Liver (tissue), 9 donors: Measurements from ENCODE around the gene RBM33. TPM values are rescaled to one million over a fixed set of nuclear protein-coding genes. Genes with fewer than 3 reads are reported as not detected.

ENCODE experiments used
- DNase-seq: peaks from one replicate; pipeline ENCODE4 v3.0.0-alpha.2; 2017; ENCODE audit warnings: low spot score
- H3K27ac ChIP-seq, 2 donors: one replicate each; pipeline ENCODE4 v1.7.0; 2013; ENCODE audit warnings: inconsistent platforms in 2 of 2, low read length in 2 of 2, control low read depth in 1 of 2, low read depth in 1 of 2, mild to moderate bottlenecking in 1 of 2
- H3K27me3 ChIP-seq, 4 donors: one replicate each; pipeline versions ENCODE4 v1.6.1 to v1.7.0; 2013; ENCODE audit warnings: low read length in 3 of 4, inconsistent platforms in 1 of 4, mild to moderate bottlenecking in 1 of 4, moderate library complexity in 1 of 4; ENCODE audit not compliant: control insufficient read depth in 4 of 4, insufficient read depth in 4 of 4
- H3K36me3 ChIP-seq, 4 donors: one replicate each; pipeline versions ENCODE4 v1.6.1 to v1.7.0; 2013; ENCODE audit warnings: low read length in 3 of 4, mild to moderate bottlenecking in 3 of 4, low read depth in 1 of 4, moderate library complexity in 1 of 4; ENCODE audit not compliant: control insufficient read depth in 4 of 4, insufficient read depth in 3 of 4
- H3K4me1 ChIP-seq, 4 donors: one replicate each; pipeline versions ENCODE4 v1.6.1 to v1.7.0; 2013; ENCODE audit warnings: low read length in 3 of 4, mild to moderate bottlenecking in 3 of 4, moderate library complexity in 1 of 4; ENCODE audit not compliant: control insufficient read depth in 4 of 4, insufficient read depth in 4 of 4
- H3K4me3 ChIP-seq, 3 donors: one replicate each; pipeline versions ENCODE4 v1.6.1 to v1.7.0; 2013; ENCODE audit warnings: low read length in 3 of 3, control low read depth in 1 of 3, low read depth in 1 of 3, mild to moderate bottlenecking in 1 of 3
- H3K9ac ChIP-seq, 2 donors: one replicate each; pipeline ENCODE4 v1.7.0; 2013; ENCODE audit warnings: low read length in 2 of 2, mild to moderate bottlenecking in 2 of 2, moderate library complexity in 2 of 2, control low read depth in 1 of 2, low read depth in 1 of 2
- H3K9me3 ChIP-seq, 4 donors: one replicate each; pipeline versions ENCODE4 v1.6.1 to v1.7.0; 2013; ENCODE audit warnings: low read length in 3 of 4; ENCODE audit not compliant: control insufficient read depth in 4 of 4
- EGR1 ChIP-seq, 2 donors: IDR thresholded peaks; 2 replicates each; pipeline ENCODE4 v1.6.1; 2016 to 2018; ENCODE audit warnings: antibody characterized with exemption in 2 of 2, low read depth in 2 of 2
- FOXA1 ChIP-seq: IDR thresholded peaks from 2 replicates; pipeline ENCODE4 v1.6.1; 2016; ENCODE audit warnings: antibody characterized with exemption
- FOXA2 ChIP-seq: IDR thresholded peaks from 2 replicates; pipeline ENCODE4 v1.6.1; 2016; ENCODE audit warnings: antibody characterized with exemption
- GABPA ChIP-seq, 2 donors: IDR thresholded peaks in 1 of 2; conservative IDR thresholded peaks in 1 of 2; 2 replicates each; pipeline ENCODE4 v1.6.1; 2016; ENCODE audit warnings: antibody characterized with exemption in 2 of 2, mild to moderate bottlenecking in 1 of 2, moderate library complexity in 1 of 2
- HNF4A ChIP-seq, 2 donors: conservative IDR thresholded peaks; 2 replicates each; pipeline ENCODE4 v1.6.1; 2016; ENCODE audit warnings: antibody characterized with exemption in 2 of 2, mild to moderate bottlenecking in 2 of 2
- JUND ChIP-seq, 2 donors: IDR thresholded peaks; 2 replicates each; pipeline ENCODE4 v1.6.1; 2016; ENCODE audit warnings: antibody characterized with exemption in 2 of 2
- NR2F2 ChIP-seq: IDR thresholded peaks from 2 replicates; pipeline ENCODE4 v1.6.1; 2016; ENCODE audit warnings: antibody characterized with exemption
- RAD21 ChIP-seq, 2 donors: IDR thresholded peaks; 2 replicates each; pipeline ENCODE4 v1.6.1; 2016; ENCODE audit warnings: antibody characterized with exemption in 2 of 2, mild to moderate bottlenecking in 2 of 2
- REST ChIP-seq: IDR thresholded peaks from 2 replicates; pipeline ENCODE4 v1.6.1; 2016; ENCODE audit warnings: antibody characterized with exemption, mild to moderate bottlenecking
- RXRA ChIP-seq, 2 donors: IDR thresholded peaks; 2 replicates each; pipeline ENCODE4 v1.6.1; 2017 to 2018; ENCODE audit warnings: antibody characterized with exemption in 2 of 2, mild to moderate bottlenecking in 1 of 2
- SP1 ChIP-seq: IDR thresholded peaks from 2 replicates; pipeline ENCODE4 v1.6.1; 2018; ENCODE audit warnings: antibody characterized with exemption, mild to moderate bottlenecking
- TAF1 ChIP-seq: conservative IDR thresholded peaks from 2 replicates; pipeline ENCODE4 v1.6.1; 2016; ENCODE audit warnings: antibody characterized with exemption, mild to moderate bottlenecking
- YY1 ChIP-seq: IDR thresholded peaks from 2 replicates; pipeline ENCODE4 v1.6.1; 2016; ENCODE audit warnings: antibody characterized with exemption, mild to moderate bottlenecking
- WGBS: extraction: QIAGEN DNeasy Blood & Tissue Kit; methylation state at CpG from one replicate; pipeline ENCODE4 v1.1.7; 2013; 5-methylcytosine and 5-hydroxymethylcytosine counted together
- polyA plus RNA-seq, 2 donors: library from polyadenylated mRNA; stranded (reverse) in 1 of 2; unstranded in 1 of 2; fragments of 200-250 nt in 1 of 2; fragments of >200 nt in 1 of 2; fragmentation: Nextera tagmentation in 1 of 2; extraction: Ambion mirVana in 1 of 2; gene quantifications; one replicate each; pipeline versions ENCODE4 v1.2.1 to v1.2.3, GENCODE V29; 2013 to 2015
- total RNA-seq, 2 donors: library from RNA; depleted of rRNA; stranded (reverse); fragments of >200 nt; gene quantifications; one replicate each; pipeline ENCODE4 v1.2.3, GENCODE V29; 2014
- TF ChIP-seq, protein P1 (sequence below): fragments of 150-350 bp; IDR thresholded peaks from 2 replicates; pipeline ENCODE4 v1.5.1; 2017; ENCODE audit warnings: improper control_type of control experiment, low read depth, low read length; ENCODE audit not compliant: missing input control
- TF ChIP-seq, protein P2 (sequence below): IDR thresholded peaks from 2 replicates; pipeline ENCODE4 v1.6.1; 2016; ENCODE audit warnings: antibody characterized with exemption
- TF ChIP-seq, protein P3 (sequence below): IDR thresholded peaks from 2 replicates; pipeline ENCODE4 v1.6.1; 2016; ENCODE audit warnings: antibody characterized with exemption
- donor health status: healthy.
- donor health status: healthy.
- donor health status: healthy.
- donor health status: healthy.
- donor health status: healthy.

The RBM33 gene
- total and polyA plus RNA-seq, 4 donors: 7.8 to 48.9 (median 28.2) TPM

- no peak for TF ChIP-seq RXRA (IDR thresholded peaks at IDR 0.05)
- TF ChIP-seq, protein P1, sequence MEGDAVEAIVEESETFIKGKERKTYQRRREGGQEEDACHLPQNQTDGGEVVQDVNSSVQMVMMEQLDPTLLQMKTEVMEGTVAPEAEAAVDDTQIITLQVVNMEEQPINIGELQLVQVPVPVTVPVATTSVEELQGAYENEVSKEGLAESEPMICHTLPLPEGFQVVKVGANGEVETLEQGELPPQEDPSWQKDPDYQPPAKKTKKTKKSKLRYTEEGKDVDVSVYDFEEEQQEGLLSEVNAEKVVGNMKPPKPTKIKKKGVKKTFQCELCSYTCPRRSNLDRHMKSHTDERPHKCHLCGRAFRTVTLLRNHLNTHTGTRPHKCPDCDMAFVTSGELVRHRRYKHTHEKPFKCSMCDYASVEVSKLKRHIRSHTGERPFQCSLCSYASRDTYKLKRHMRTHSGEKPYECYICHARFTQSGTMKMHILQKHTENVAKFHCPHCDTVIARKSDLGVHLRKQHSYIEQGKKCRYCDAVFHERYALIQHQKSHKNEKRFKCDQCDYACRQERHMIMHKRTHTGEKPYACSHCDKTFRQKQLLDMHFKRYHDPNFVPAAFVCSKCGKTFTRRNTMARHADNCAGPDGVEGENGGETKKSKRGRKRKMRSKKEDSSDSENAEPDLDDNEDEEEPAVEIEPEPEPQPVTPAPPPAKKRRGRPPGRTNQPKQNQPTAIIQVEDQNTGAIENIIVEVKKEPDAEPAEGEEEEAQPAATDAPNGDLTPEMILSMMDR: no peak
- TF ChIP-seq NR2F2: no peak
- no peak for TF ChIP-seq FOXA1
- no peak for TF ChIP-seq REST
- TF ChIP-seq EGR1 (IDR thresholded peaks at IDR 0.05; ENCODE audit: low read depth in 2 of 2): no peak
- no peak for TF ChIP-seq FOXA2
- no peak for TF ChIP-seq TAF1
- no peak for TF ChIP-seq GABPA (IDR thresholded peaks at IDR 0.05 in 1 of 2, conservative IDR thresholded peaks at IDR 0.05 in 1 of 2)
- no peak overlapping the region for H3K9ac ChIP-seq
- peaks cover 2 to 14% (median 3%) of the 10 kb centered on the region in 4 donors for H3K4me1 ChIP-seq
- no peaks in the 10 kb centered on the region for H3K9me3 ChIP-seq
- no peak for DNase-seq
- no peak overlapping the region for H3K4me3 ChIP-seq
- H3K36me3 ChIP-seq: peaks cover 14 to 47% (median 39%) of the 10 kb centered on the region in 4 donors
- WGBS: 94% methylated on average over 16 of the region's 16 CpGs
- H3K27me3 ChIP-seq: no peaks in the 10 kb centered on the region
- H3K27ac ChIP-seq: no peak overlapping the region
Measured at GRCh38 chr7:155705623-155706360, 61.3 kb downstream of the RBM33 start.

DNA sequence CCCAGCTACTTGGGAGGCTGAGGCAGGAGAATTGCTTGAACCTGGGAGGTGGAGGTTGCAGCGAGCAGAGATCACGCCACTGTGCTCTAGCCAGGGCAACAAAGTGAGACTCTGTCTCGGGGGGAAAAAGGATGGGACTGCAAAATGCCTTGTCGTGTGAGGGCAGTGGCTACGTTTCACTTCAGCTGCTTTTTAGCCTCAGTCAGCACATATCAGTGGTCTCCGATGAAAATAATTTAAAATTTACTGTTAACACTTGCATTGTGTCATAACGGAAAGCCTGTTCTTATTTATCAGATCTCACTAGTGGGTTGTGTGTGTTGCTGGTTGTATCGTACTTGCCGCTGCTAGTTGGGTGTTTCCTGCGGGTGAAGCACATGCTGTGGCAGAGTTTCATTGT lies 61.9 kb downstream of the RBM33 start:
- WGBS: 90% methylated on average over 10 of the region's 10 CpGs
- H3K9me3 ChIP-seq: no peaks in the 10 kb centered on the region
- no peak overlapping the region for H3K27ac ChIP-seq
- no peak for DNase-seq
- H3K4me1 ChIP-seq: peaks cover 2 to 14% (median 3%) of the 10 kb centered on the region in 4 donors
- no peaks in the 10 kb centered on the region for H3K27me3 ChIP-seq
- H3K9ac ChIP-seq: no peak overlapping the region
- peaks cover 12 to 46% (median 38%) of the 10 kb centered on the region in 4 donors for H3K36me3 ChIP-seq
- no peak overlapping the region for H3K4me3 ChIP-seq
- TF ChIP-seq, protein P1: no peak
- no peak for TF ChIP-seq TAF1
- TF ChIP-seq HNF4A (conservative IDR thresholded peaks at IDR 0.05): no peak
- no peak for TF ChIP-seq RAD21 (IDR thresholded peaks at IDR 0.05)
- TF ChIP-seq YY1: no peak
- TF ChIP-seq JUND (IDR thresholded peaks at IDR 0.05): no peak
- no peak for TF ChIP-seq REST
- no peak for TF ChIP-seq GABPA (IDR thresholded peaks at IDR 0.05 in 1 of 2, conservative IDR thresholded peaks at IDR 0.05 in 1 of 2)
- no peak for TF ChIP-seq EGR1 (IDR thresholded peaks at IDR 0.05; ENCODE audit: low read depth in 2 of 2)
- TF ChIP-seq, protein P2, sequence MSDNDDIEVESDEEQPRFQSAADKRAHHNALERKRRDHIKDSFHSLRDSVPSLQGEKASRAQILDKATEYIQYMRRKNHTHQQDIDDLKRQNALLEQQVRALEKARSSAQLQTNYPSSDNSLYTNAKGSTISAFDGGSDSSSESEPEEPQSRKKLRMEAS: no peak
- TF ChIP-seq, protein P3, sequence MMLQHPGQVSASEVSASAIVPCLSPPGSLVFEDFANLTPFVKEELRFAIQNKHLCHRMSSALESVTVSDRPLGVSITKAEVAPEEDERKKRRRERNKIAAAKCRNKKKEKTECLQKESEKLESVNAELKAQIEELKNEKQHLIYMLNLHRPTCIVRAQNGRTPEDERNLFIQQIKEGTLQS: no peak
- TF ChIP-seq SP1: no peak
- no peak for TF ChIP-seq NR2F2
- TF ChIP-seq FOXA1: no peak
